Liver (tissue), 9 donors: ENCODE data around the gene NOX3. TPM values are rescaled to one million over a fixed set of nuclear protein-coding genes. Genes with fewer than 3 reads are reported as not detected.

Experiments
- DNase-seq: peaks from one replicate; pipeline ENCODE4 v3.0.0-alpha.2; 2017; ENCODE audit warnings: low spot score
- H3K27ac ChIP-seq, 2 donors: one replicate each; pipeline ENCODE4 v1.7.0; 2013; ENCODE audit warnings: inconsistent platforms in 2 of 2, low read length in 2 of 2, control low read depth in 1 of 2, low read depth in 1 of 2, mild to moderate bottlenecking in 1 of 2
- H3K27me3 ChIP-seq, 4 donors: one replicate each; pipeline versions ENCODE4 v1.6.1 to v1.7.0; 2013; ENCODE audit warnings: low read length in 3 of 4, inconsistent platforms in 1 of 4, mild to moderate bottlenecking in 1 of 4, moderate library complexity in 1 of 4; ENCODE audit not compliant: control insufficient read depth in 4 of 4, insufficient read depth in 4 of 4
- H3K36me3 ChIP-seq, 4 donors: one replicate each; pipeline versions ENCODE4 v1.6.1 to v1.7.0; 2013; ENCODE audit warnings: low read length in 3 of 4, mild to moderate bottlenecking in 3 of 4, low read depth in 1 of 4, moderate library complexity in 1 of 4; ENCODE audit not compliant: control insufficient read depth in 4 of 4, insufficient read depth in 3 of 4
- H3K4me1 ChIP-seq, 4 donors: one replicate each; pipeline versions ENCODE4 v1.6.1 to v1.7.0; 2013; ENCODE audit warnings: low read length in 3 of 4, mild to moderate bottlenecking in 3 of 4, moderate library complexity in 1 of 4; ENCODE audit not compliant: control insufficient read depth in 4 of 4, insufficient read depth in 4 of 4
- H3K4me3 ChIP-seq, 3 donors: one replicate each; pipeline versions ENCODE4 v1.6.1 to v1.7.0; 2013; ENCODE audit warnings: low read length in 3 of 3, control low read depth in 1 of 3, low read depth in 1 of 3, mild to moderate bottlenecking in 1 of 3
- H3K9ac ChIP-seq, 2 donors: one replicate each; pipeline ENCODE4 v1.7.0; 2013; ENCODE audit warnings: low read length in 2 of 2, mild to moderate bottlenecking in 2 of 2, moderate library complexity in 2 of 2, control low read depth in 1 of 2, low read depth in 1 of 2
- H3K9me3 ChIP-seq, 4 donors: one replicate each; pipeline versions ENCODE4 v1.6.1 to v1.7.0; 2013; ENCODE audit warnings: low read length in 3 of 4; ENCODE audit not compliant: control insufficient read depth in 4 of 4
- FOXA2 ChIP-seq: IDR thresholded peaks from 2 replicates; pipeline ENCODE4 v1.6.1; 2016; ENCODE audit warnings: antibody characterized with exemption
- GABPA ChIP-seq, 2 donors: IDR thresholded peaks in 1 of 2; conservative IDR thresholded peaks in 1 of 2; 2 replicates each; pipeline ENCODE4 v1.6.1; 2016; ENCODE audit warnings: antibody characterized with exemption in 2 of 2, mild to moderate bottlenecking in 1 of 2, moderate library complexity in 1 of 2
- HNF4A ChIP-seq, 2 donors: conservative IDR thresholded peaks; 2 replicates each; pipeline ENCODE4 v1.6.1; 2016; ENCODE audit warnings: antibody characterized with exemption in 2 of 2, mild to moderate bottlenecking in 2 of 2
- HNF4G ChIP-seq: IDR thresholded peaks from 2 replicates; pipeline ENCODE4 v1.6.1; 2016; ENCODE audit warnings: antibody characterized with exemption
- TAF1 ChIP-seq: conservative IDR thresholded peaks from 2 replicates; pipeline ENCODE4 v1.6.1; 2016; ENCODE audit warnings: antibody characterized with exemption, mild to moderate bottlenecking
- YY1 ChIP-seq: IDR thresholded peaks from 2 replicates; pipeline ENCODE4 v1.6.1; 2016; ENCODE audit warnings: antibody characterized with exemption, mild to moderate bottlenecking
- WGBS: extraction: QIAGEN DNeasy Blood & Tissue Kit; methylation state at CpG from one replicate; pipeline ENCODE4 v1.1.7; 2013; 5-methylcytosine and 5-hydroxymethylcytosine counted together
- polyA plus RNA-seq, 2 donors: library from polyadenylated mRNA; stranded (reverse) in 1 of 2; unstranded in 1 of 2; fragments of 200-250 nt in 1 of 2; fragments of >200 nt in 1 of 2; fragmentation: Nextera tagmentation in 1 of 2; extraction: Ambion mirVana in 1 of 2; gene quantifications; one replicate each; pipeline versions ENCODE4 v1.2.1 to v1.2.3, GENCODE V29; 2013 to 2015
- total RNA-seq, 2 donors: library from RNA; depleted of rRNA; stranded (reverse); fragments of >200 nt; gene quantifications; one replicate each; pipeline ENCODE4 v1.2.3, GENCODE V29; 2014
- TF ChIP-seq, protein P1 (sequence below): IDR thresholded peaks from 2 replicates; pipeline ENCODE4 v1.6.1; 2016; ENCODE audit warnings: antibody characterized with exemption
- TF ChIP-seq, protein P2 (sequence below): IDR thresholded peaks from 2 replicates; pipeline ENCODE4 v1.6.1; 2016; ENCODE audit warnings: antibody characterized with exemption
- TF ChIP-seq, protein P3 (sequence below): IDR thresholded peaks from 2 replicates; pipeline ENCODE4 v1.6.1; 2016; ENCODE audit warnings: antibody characterized with exemption
- donor health status: healthy.
- donor health status: healthy.
- donor health status: healthy.
- donor health status: healthy.
- donor health status: healthy.

The NOX3 gene
- total and polyA plus RNA-seq, 4 donors = not detected

DNA sequence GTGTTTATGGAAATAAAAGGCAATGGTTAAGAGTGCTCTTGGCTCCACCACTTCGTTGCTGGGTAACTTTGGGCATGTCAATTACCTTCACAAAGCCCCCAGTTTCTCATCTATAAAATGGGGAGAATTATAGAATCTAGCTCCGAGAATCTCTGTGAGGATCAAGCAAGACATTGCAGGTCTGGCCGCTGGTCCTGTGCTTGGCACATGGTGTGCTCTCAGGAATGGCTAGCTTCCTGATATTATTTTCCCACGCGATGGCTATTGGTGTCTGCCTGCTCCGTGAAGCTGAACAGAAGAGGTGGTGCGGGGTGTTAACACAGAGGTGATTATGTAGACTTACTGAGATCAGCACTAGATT lies 57.0 kb downstream of the NOX3 start:
- TF ChIP-seq HNF4A (conservative IDR thresholded peaks at IDR 0.05) = no peak
- Histone ChIP-seq H3K9ac (no peak overlapping the region), H3K27ac (no peak overlapping the region), H3K36me3 (no peaks in the 10 kb centered on the region), H3K4me3 (no peak overlapping the region), H3K9me3 (no peaks in the 10 kb centered on the region), H3K4me1 (no peaks in the 10 kb centered on the region), H3K27me3 (no peaks in the 10 kb centered on the region)
- WGBS = 87% methylated on average over 7 of the region's 7 CpGs
- no peak for DNase-seq

DNA sequence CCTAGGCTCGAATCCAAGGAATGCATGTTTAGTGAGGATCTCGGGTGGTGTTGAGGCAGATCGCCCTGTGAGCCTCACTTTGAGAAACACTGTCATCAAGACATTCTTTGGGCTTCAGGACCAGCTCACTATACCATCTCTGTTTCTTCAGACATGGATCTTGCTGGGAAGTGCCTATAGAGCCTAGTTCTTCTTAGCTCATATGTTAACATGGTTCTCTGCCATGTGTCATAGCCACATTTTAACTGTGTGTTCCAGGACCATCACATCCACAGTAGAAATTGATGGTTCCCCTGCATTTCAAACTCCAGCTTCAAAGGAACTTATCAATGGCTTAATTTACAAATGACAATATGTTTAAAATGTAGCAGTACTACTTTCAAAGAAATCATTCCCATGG lies 57.4 kb downstream of the NOX3 start:
- Histone ChIP-seq H3K27ac (no peak overlapping the region), H3K27me3 (no peaks in the 10 kb centered on the region), H3K9me3 (no peaks in the 10 kb centered on the region), H3K4me1 (no peaks in the 10 kb centered on the region), H3K36me3 (no peaks in the 10 kb centered on the region), H3K9ac (no peak overlapping the region), H3K4me3 (no peak overlapping the region)
- WGBS = 81% methylated on average over 3 of the region's 3 CpGs
- TF ChIP-seq FOXA2 (no peak), GABPA (IDR thresholded peaks at IDR 0.05 in 1 of 2, conservative IDR thresholded peaks at IDR 0.05 in 1 of 2) (no peak), TAF1 (no peak), HNF4G (no peak)
- TF ChIP-seq, protein P1, sequence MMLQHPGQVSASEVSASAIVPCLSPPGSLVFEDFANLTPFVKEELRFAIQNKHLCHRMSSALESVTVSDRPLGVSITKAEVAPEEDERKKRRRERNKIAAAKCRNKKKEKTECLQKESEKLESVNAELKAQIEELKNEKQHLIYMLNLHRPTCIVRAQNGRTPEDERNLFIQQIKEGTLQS = no peak
- TF ChIP-seq, protein P2, sequence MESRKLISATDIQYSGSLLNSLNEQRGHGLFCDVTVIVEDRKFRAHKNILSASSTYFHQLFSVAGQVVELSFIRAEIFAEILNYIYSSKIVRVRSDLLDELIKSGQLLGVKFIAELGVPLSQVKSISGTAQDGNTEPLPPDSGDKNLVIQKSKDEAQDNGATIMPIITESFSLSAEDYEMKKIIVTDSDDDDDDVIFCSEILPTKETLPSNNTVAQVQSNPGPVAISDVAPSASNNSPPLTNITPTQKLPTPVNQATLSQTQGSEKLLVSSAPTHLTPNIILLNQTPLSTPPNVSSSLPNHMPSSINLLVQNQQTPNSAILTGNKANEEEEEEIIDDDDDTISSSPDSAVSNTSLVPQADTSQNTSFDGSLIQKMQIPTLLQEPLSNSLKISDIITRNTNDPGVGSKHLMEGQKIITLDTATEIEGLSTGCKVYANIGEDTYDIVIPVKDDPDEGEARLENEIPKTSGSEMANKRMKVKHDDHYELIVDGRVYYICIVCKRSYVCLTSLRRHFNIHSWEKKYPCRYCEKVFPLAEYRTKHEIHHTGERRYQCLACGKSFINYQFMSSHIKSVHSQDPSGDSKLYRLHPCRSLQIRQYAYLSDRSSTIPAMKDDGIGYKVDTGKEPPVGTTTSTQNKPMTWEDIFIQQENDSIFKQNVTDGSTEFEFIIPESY = no peak
- no peak for DNase-seq

DNA sequence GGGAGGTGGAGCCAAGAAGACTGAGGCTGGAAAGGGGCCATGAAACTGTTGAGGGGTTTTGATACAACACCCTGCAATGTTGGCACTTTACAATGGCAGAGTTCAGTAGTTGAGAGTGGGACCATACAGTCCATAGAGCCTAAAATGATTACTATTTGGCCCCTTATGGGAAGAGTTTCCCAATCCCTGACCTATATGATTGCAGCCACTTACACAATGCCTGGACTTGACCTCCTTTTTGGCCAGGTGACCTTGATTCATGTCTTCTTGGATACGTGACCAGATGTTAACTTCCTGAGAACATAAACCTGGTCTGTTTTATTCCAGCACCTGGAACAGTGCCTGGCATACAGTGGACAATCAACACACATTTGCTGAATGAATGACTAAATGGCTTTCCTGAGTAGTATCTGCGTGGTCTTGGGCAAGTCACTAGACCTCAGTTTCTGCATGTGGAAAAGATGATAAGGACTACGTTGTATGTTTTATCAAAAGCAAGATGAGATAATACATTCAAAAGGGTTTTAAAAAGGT lies 58.4 kb downstream of the NOX3 start:
- no peaks in the 10 kb centered on the region for H3K27me3 ChIP-seq
- 74% methylated on average over 3 of the region's 3 CpGs for WGBS
- no peak overlapping the region for H3K9ac ChIP-seq
- no peaks in the 10 kb centered on the region for H3K36me3 ChIP-seq
- no peak for DNase-seq
- H3K4me3 ChIP-seq = no peak overlapping the region
- H3K4me1 ChIP-seq = no peaks in the 10 kb centered on the region
- H3K9me3 ChIP-seq = no peaks in the 10 kb centered on the region
- TF ChIP-seq, protein P3, sequence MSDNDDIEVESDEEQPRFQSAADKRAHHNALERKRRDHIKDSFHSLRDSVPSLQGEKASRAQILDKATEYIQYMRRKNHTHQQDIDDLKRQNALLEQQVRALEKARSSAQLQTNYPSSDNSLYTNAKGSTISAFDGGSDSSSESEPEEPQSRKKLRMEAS = no peak
- no peak overlapping the region for H3K27ac ChIP-seq

DNA sequence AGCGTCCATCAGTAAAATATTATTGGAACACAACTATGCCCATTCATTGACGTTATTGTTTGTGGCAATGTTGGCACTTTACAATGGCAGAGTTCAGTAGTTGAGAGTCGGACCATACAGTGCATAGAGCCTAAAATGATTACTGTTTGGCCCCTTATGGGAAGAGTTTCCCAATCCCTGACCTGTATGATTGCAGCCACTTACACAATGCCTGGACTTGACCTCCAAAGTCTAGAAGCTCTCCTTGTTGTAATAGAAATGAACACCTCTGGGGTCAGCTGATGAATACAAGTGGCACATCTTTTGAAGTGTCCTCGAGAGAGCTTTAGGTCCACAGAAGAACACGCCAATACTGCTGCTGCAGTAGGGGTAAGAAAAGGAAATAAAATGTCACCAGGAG lies 59.0 kb downstream of the NOX3 start:
- DNase-seq = no peak
- TF ChIP-seq, protein P3 = no peak
- TF ChIP-seq HNF4G (no peak), YY1 (no peak), HNF4A (conservative IDR thresholded peaks at IDR 0.05) (no peak)
- 74% methylated on average over 5 of the region's 5 CpGs for WGBS
- no peak overlapping the region for H3K4me3 ChIP-seq
- H3K36me3 ChIP-seq = no peaks in the 10 kb centered on the region
- H3K27ac ChIP-seq = no peak overlapping the region
- H3K9ac ChIP-seq = no peak overlapping the region
- H3K27me3 ChIP-seq = no peaks in the 10 kb centered on the region
- no peaks in the 10 kb centered on the region for H3K9me3 ChIP-seq
- no peaks in the 10 kb centered on the region for H3K4me1 ChIP-seq
